K562 (cell line): ENCODE results near the gene MBIP. TPM values are rescaled to one million over a fixed set of nuclear protein-coding genes. Genes with fewer than 3 reads are reported as not detected.

ENCODE experiments used
- ATF1 ChIP-seq, 2 experiments: fragments of 450-650 bp in 1 of 2; IDR thresholded peaks; 2 replicates each; pipeline ENCODE4 v1.6.1; 2016; ENCODE audit warnings: missing compliant biosample characterization in 1 of 2, missing genetic modification characterization in 1 of 2
- CBX1 ChIP-seq: sonication (generic); IDR thresholded peaks from 2 replicates; pipeline ENCODE4 v1.6.1; 2016; ENCODE audit warnings: antibody characterized with exemption, low read depth, mild to moderate bottlenecking
- CEBPG ChIP-seq, 3 experiments: fragments of 200-800 bp in 1 of 3; sonication (Bioruptor generic) in 1 of 3; sonication (generic) in 1 of 3; formaldehyde crosslinking in 1 of 3; IDR thresholded peaks in 2 of 3; conservative IDR thresholded peaks in 1 of 3; 2 replicates each; pipeline versions ENCODE4 v1.6.1 to v1.8.0; 2016 to 2022; ENCODE audit warnings: missing compliant biosample characterization in 2 of 3, missing genetic modification characterization in 2 of 3, mild to moderate bottlenecking in 1 of 3, missing genetic modification reagents in 1 of 3
- CREM ChIP-seq: IDR thresholded peaks from 2 replicates; pipeline ENCODE4 v1.6.1; 2014; ENCODE audit warnings: antibody characterized with exemption, low read depth
- ELF4 ChIP-seq: fragments of 450-650 bp; formaldehyde crosslinking; IDR thresholded peaks from 2 replicates; pipeline ENCODE4 v1.4.0; 2022; ENCODE audit warnings: missing genetic modification characterization
- EP400 ChIP-seq: fragments of 450-650 bp; IDR thresholded peaks from 2 replicates; pipeline ENCODE4 v1.6.1; 2017; ENCODE audit warnings: antibody characterized with exemption, mild to moderate bottlenecking, moderate library complexity
- FOXK2 ChIP-seq, 2 experiments: fragments of 450-650 bp; IDR thresholded peaks in 1 of 2; conservative IDR thresholded peaks in 1 of 2; 2 replicates each; pipeline ENCODE4 v1.6.1; 2016; ENCODE audit warnings: low read depth in 2 of 2, mild to moderate bottlenecking in 1 of 2
- GABPA ChIP-seq: fragments of 200-800 bp; sonication (Bioruptor generic); conservative IDR thresholded peaks from 2 replicates; pipeline ENCODE4 v1.6.1; 2016; ENCODE audit warnings: low read depth, missing genetic modification characterization, missing compliant biosample characterization
- MEIS2 ChIP-seq: fragments of 450-650 bp; IDR thresholded peaks from 2 replicates; pipeline ENCODE4 v1.6.1; 2014; ENCODE audit warnings: mild to moderate bottlenecking; ENCODE audit not compliant: partially characterized antibody
- NKRF ChIP-seq: fragments of 450-650 bp; IDR thresholded peaks from 2 replicates; pipeline ENCODE4 v1.6.1; 2016; ENCODE audit warnings: borderline replicate concordance
- NRF1 ChIP-seq, 2 experiments: fragments of 450-650 bp; IDR thresholded peaks in 1 of 2; conservative IDR thresholded peaks in 1 of 2; 2 replicates each; pipeline ENCODE4 v1.6.1; 2014; ENCODE audit warnings: mild to moderate bottlenecking in 2 of 2
- POLR2A ChIP-seq: fragments of 450-650 bp; conservative IDR thresholded peaks from 2 replicates; pipeline ENCODE4 v1.6.1; 2016
- POLR2H ChIP-seq: IDR thresholded peaks from 2 replicates; pipeline ENCODE4 v1.6.1; 2016; ENCODE audit warnings: missing genetic modification characterization, low read depth, mild to moderate bottlenecking, control low read depth, missing compliant biosample characterization, moderate library complexity
- RBM22 ChIP-seq: fragments of 200-400 bp; formaldehyde crosslinking; IDR thresholded peaks from 2 replicates; pipeline ENCODE4 v1.6.1; 2018; ENCODE audit warnings: low read length, low read depth; ENCODE audit not compliant: poor library complexity, severe bottlenecking
- RERE ChIP-seq: sonication (generic); formaldehyde crosslinking; IDR thresholded peaks from 2 replicates; pipeline ENCODE4 v1.8.0; 2023; ENCODE audit warnings: missing genetic modification reagents, mild to moderate bottlenecking, borderline replicate concordance
- SMAD4 ChIP-seq: fragments of 250-450 bp; sonication (Bioruptor Pico); conservative IDR thresholded peaks from 2 replicates; pipeline ENCODE4 v1.8.0; 2021; ENCODE audit warnings: inconsistent platforms, mild to moderate bottlenecking, moderate library complexity
- TRIM28 ChIP-seq: fragments of 450-650 bp; IDR thresholded peaks from 2 replicates; pipeline ENCODE4 v1.6.1; 2017
- ZNF655 ChIP-seq: fragments of 250-450 bp; sonication (Bioruptor Pico); IDR thresholded peaks from 2 replicates; pipeline ENCODE4 v1.5.0; 2021
- polyA plus RNA-seq, 8 experiments: library from polyadenylated mRNA; depleted of rRNA in 4 of 8; stranded (reverse) in 5 of 8; unstranded in 3 of 8; fragments of >200 nt; fragmentation: Nextera tagmentation in 2 of 8; fragmentation: Illumina TruSeq in 1 of 8; extraction: Ambion mirVana in 2 of 8; extraction: Trizol in 1 of 8; gene quantifications; 2 replicates each; pipeline versions ENCODE4 v1.2.1 to v1.2.3, GENCODE V29; 2011 to 2014; ENCODE audit warnings: inconsistent platforms in 1 of 8, missing spikeins in 1 of 8
- total RNA-seq, 7 experiments: library from RNA; depleted of rRNA in 6 of 7; stranded (reverse); fragments of >200 nt in 6 of 7; fragmentation: Illumina TruSeq in 2 of 7; extraction: Trizol in 2 of 7; gene quantifications; 2 replicates each; pipeline versions ENCODE4 v1.2.1 to v1.2.3, GENCODE V29; 2011 to 2021; ENCODE audit warnings: low replicate concordance in 1 of 7

MBIP gene
- total and polyA plus RNA-seq, 9 of the 15 experiments (the other 6 are each of a cell fraction or from before 2014, with no cell fraction given), result 8.4 to 31.1 (median 19.4) TPM

- TF ChIP-seq NRF1 (conservative IDR thresholded peaks at IDR 0.05 in 1 of 2, IDR thresholded peaks at IDR 0.05 in 1 of 2) (peak; percentile 26 to 56; a peak in 3 of 4 replicates), NKRF (0 out of 2 replicates have a peak, but pooled peaks have one; percentile 18), CBX1 (0 out of 2 replicates have a peak, but pooled peaks have one; percentile 67), FOXK2 (conservative IDR thresholded peaks at IDR 0.05 in 1 of 2, IDR thresholded peaks at IDR 0.05 in 1 of 2; ENCODE audit: low read depth in 2 of 2) (peak; percentile 23 to 44; a peak in 1 of 4 replicates), RERE (CRISPR knock-in tag) (no peak), EP400 (peak; percentile 55), POLR2A (peak; percentile 76), POLR2H (tag) (peak; percentile 42; the same call in 1 of the 2 replicates), ATF1 (CRISPR knock-in tag; IDR thresholded peaks at IDR 0.05) (peak; percentile 77), ATF1 (tag; IDR thresholded peaks at IDR 0.05) (peak; percentile 97), CREM (peak; percentile 98), MEIS2 (peak; percentile 27), RBM22 (no peak), ELF4 (CRISPR knock-in tag) (no peak), CEBPG (CRISPR knock-in tag; IDR thresholded peaks at IDR 0.05) (no peak; the same call in 1 of the 2 replicates), CEBPG (tag; conservative IDR thresholded peaks at IDR 0.05 in 1 of 2, IDR thresholded peaks at IDR 0.05 in 1 of 2) (peak; percentile 44 to 83), SMAD4 (CRISPR knock-in tag) (0 out of 2 replicates have a peak, but pooled peaks have one; percentile 11), GABPA (no peak; the same call in 1 of the 2 replicates), ZNF655 (CRISPR knock-in tag) (no peak), TRIM28 (no peak)
These were observed at the start of gene MBIP (continued) for GRCh38 chr14:36320200-36320896.
